ENCODE results near the gene PRKAR2B. TPM values are rescaled to one million over a fixed set of nuclear protein-coding genes. Genes with fewer than 3 reads are reported as not detected.
"Not testable (repeated sequence)": the region's sequence is repeated elsewhere in the genome, so short reads cannot be mapped to it uniquely, and the experiment has no call there.

PRKAR2B gene
- total RNA-seq, 1 donor from 2014 or later: 20.3 TPM

DNA sequence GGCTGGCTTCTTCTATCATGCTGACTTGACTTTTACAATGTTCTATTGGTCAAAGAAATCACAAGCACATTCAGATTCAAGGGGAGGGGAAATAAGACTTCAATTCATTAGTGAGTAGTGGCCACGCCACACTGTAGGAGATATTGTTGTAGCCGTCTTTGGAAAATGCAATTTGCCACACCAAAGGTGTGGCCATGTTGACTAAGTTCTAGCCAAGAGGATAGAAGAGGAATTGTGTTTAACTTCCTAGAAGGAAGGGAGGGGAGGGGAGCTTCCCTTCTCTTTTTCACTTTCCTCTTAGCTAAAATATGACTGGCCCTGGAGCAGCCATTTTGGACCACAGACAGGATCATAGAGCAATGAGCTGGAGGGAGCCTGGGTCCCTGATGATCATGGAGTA is 3.4 kb upstream of the PRKAR2B start:
- Mint-ChIP-seq H3K27me3 (no peaks in the 10 kb centered on the region), H3K4me3 (ENCODE audit: low read depth) (no peak overlapping the region), H3K27ac (no peak overlapping the region), H3K36me3 (ENCODE audit: insufficient read depth) (peaks cover 1% of the 10 kb centered on the region), H3K4me1 (ENCODE audit: low read depth) (peaks cover 10% of the 10 kb centered on the region), H3K9me3 (ENCODE audit: low read depth) (peaks cover 7% of the 10 kb centered on the region)
- TF ChIP-seq, protein P1, sequence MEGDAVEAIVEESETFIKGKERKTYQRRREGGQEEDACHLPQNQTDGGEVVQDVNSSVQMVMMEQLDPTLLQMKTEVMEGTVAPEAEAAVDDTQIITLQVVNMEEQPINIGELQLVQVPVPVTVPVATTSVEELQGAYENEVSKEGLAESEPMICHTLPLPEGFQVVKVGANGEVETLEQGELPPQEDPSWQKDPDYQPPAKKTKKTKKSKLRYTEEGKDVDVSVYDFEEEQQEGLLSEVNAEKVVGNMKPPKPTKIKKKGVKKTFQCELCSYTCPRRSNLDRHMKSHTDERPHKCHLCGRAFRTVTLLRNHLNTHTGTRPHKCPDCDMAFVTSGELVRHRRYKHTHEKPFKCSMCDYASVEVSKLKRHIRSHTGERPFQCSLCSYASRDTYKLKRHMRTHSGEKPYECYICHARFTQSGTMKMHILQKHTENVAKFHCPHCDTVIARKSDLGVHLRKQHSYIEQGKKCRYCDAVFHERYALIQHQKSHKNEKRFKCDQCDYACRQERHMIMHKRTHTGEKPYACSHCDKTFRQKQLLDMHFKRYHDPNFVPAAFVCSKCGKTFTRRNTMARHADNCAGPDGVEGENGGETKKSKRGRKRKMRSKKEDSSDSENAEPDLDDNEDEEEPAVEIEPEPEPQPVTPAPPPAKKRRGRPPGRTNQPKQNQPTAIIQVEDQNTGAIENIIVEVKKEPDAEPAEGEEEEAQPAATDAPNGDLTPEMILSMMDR (IDR thresholded peaks at IDR 0.05; ENCODE audit: unreplicated experiment): no peak
- no peak for DNase-seq (ENCODE audit: low spot score, unreplicated experiment)

DNA sequence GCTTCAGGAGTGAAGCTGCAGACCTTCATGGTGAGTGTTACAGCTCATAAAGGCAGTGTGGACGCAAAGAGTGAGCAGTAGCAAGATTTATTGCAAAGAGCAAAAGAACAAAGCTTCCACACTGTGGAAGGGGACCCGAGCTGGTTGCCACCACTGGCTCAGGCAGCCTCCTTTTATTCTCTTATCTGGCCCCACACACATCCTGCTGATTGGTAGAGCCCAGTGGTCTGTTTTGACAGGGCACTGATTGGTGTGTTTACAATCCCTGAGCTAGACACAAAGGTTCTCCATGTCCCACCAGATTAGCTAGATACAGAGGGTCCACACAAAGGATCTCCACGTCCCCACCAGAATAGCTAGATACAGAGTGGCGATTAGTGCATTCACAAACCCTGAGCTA is 2.7 kb upstream of the PRKAR2B start:
- not testable (repeated sequence) for H3K4me3 Mint-ChIP-seq (ENCODE audit: low read depth)

DNA sequence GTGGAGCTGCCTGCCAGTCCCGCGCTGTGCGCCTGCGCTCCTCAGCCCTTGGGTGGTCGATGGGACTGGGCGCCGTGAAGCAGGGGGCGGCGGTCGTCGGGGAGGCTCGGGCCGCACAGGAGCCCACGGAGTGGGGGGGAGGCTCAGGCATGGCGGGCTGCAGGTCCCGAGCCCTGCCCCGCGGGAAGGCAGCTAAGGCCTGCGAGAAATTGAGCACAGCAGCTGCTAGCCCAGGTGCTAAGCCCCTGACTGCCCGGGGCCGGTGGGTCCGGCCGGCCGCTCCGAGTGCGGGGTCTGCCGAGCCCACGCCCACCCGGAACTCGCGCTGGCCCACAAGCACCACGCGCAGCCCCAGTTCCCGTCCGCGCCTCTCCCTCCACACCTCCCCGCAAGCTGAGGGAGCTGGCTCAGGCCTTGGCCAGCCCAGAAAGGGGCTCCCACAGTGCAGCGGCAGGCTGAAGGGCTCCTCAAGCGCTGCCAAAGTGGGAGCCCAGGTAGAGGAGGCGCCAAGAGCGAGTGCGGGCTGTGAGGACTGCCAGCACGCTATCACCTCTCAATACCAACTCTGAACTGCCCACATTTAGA is 2.1 kb upstream of the PRKAR2B start:
- not testable (repeated sequence) for H3K4me3 Mint-ChIP-seq (ENCODE audit: low read depth); DNase-seq (ENCODE audit: low spot score, unreplicated experiment); H3K27ac Mint-ChIP-seq; H3K9me3 Mint-ChIP-seq (ENCODE audit: low read depth); H3K36me3 Mint-ChIP-seq (ENCODE audit: insufficient read depth); H3K27me3 Mint-ChIP-seq
- peaks cover 18% of the 10 kb centered on the region for H3K4me1 Mint-ChIP-seq (ENCODE audit: low read depth)

More for the DNA sequence above, 2.7 kb upstream of the PRKAR2B start:
- H3K9me3 Mint-ChIP-seq (ENCODE audit: low read depth); H3K27me3 Mint-ChIP-seq; DNase-seq (ENCODE audit: low spot score, unreplicated experiment); H3K36me3 Mint-ChIP-seq (ENCODE audit: insufficient read depth); H3K27ac Mint-ChIP-seq: not testable (repeated sequence)
- H3K4me1 Mint-ChIP-seq (ENCODE audit: low read depth): peaks cover 14% of the 10 kb centered on the region

DNA sequence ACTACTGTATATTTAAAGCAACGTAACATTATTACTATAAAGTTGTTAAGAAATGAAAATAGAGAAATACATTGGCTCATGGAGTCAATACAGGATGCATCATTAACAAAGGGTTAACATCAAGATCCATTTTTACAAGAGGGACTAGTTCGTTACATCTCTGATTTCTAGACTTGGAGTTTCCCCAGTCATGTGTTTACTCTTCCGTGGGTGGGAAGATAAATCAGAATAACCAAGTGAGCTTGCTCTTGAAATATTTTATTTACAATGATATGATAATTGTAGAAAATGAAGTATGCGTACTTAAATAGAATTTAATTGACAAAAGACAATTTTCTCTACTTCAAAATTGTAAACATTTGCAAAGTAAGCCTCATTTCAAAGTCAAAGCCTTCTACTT is 1.0 kb upstream of the PRKAR2B start:
- H3K27me3 Mint-ChIP-seq: no peaks in the 10 kb centered on the region
- TF ChIP-seq, protein P1 (IDR thresholded peaks at IDR 0.05; ENCODE audit: unreplicated experiment): no peak
- DNase-seq (ENCODE audit: low spot score, unreplicated experiment): no peak
- peaks cover 18% of the 10 kb centered on the region for H3K4me1 Mint-ChIP-seq (ENCODE audit: low read depth)
- H3K36me3 Mint-ChIP-seq (ENCODE audit: insufficient read depth): peaks cover 1% of the 10 kb centered on the region
- peaks cover 3% of the 10 kb centered on the region for H3K9me3 Mint-ChIP-seq (ENCODE audit: low read depth)
- no peak overlapping the region for H3K27ac Mint-ChIP-seq
- H3K4me3 Mint-ChIP-seq (ENCODE audit: low read depth): peak overlapping the region; percentile 68

DNA sequence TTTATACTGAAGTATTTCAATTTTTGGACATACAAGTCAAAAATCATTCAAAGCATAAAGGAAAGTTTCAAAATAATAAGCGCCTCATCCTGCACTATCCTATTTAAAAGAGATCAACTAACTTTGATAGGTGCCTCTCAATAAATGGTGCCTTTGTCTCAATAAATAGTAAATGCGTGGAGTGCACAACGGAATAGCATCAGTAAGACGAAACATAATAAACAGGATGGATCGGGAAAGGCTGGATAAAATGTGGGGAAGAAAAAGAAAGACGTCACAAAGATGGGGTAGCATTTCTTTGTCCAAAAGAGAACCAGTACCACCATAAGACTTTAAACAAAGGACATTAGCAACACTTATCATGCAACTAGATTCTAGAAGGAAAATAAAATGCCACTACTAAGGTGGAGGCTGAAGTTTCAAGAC is 571 bp upstream of the PRKAR2B start:
- Mint-ChIP-seq H3K4me1 (ENCODE audit: low read depth) (peaks cover 18% of the 10 kb centered on the region), H3K36me3 (ENCODE audit: insufficient read depth) (peaks cover 1% of the 10 kb centered on the region), H3K4me3 (ENCODE audit: low read depth) (peak overlapping the region; percentile 68), H3K27me3 (no peaks in the 10 kb centered on the region), H3K9me3 (ENCODE audit: low read depth) (peaks cover 3% of the 10 kb centered on the region), H3K27ac (peak overlapping the region; percentile 80)
- TF ChIP-seq, protein P1 (IDR thresholded peaks at IDR 0.05; ENCODE audit: unreplicated experiment): no peak
- no peak for DNase-seq (ENCODE audit: low spot score, unreplicated experiment)

DNA sequence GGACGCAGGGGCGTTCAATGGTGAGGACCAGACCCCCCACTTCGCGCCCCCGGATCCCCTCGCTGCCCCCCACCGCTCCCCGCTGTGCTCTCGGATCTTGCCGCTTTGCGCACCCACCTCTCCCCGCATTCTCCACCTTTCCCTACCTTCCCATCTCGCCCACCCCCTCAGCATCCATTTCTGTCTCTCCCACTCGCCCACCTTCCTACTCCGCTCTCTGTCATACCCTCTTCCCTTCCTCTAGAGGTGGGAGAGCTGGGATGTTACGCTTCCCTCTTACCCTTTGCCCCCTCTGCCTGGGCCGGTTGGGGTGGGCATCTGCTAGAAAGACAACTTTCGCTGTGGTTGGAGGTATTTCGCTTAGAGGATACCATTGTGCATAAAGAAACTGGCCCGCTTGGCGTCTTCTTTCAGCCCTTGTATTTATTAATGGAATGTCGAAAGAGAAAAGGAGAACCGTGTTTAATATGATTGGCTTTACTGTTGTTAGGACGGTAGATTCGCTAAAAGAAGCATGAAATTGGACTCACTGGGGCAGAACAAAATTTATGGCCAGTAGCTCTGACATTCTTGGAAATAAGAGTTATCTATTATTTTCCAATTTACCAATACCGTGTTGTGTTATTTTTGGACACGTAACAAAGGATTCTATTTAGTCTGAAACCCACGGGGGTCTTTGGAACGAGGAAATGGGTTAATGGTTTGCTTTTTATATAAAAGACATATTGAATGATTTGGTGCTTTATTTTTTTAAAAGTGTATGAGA is 873 bp downstream of the PRKAR2B start:
- Mint-ChIP-seq H3K36me3 (ENCODE audit: insufficient read depth) (peaks cover 1% of the 10 kb centered on the region), H3K27ac (peak overlapping the region; percentile 90), H3K27me3 (no peaks in the 10 kb centered on the region), H3K9me3 (ENCODE audit: low read depth) (peaks cover 3% of the 10 kb centered on the region), H3K4me3 (ENCODE audit: low read depth) (peak overlapping the region; percentile 89), H3K4me1 (ENCODE audit: low read depth) (peaks cover 19% of the 10 kb centered on the region)
- no peak for DNase-seq (ENCODE audit: low spot score, unreplicated experiment)
- TF ChIP-seq, protein P1 (IDR thresholded peaks at IDR 0.05; ENCODE audit: unreplicated experiment): no peak
